Germinal center (tissue), 1 donor: Measurements from ENCODE around the gene PTPRC.

ENCODE experiments used
- DNase-seq: peaks from one replicate; pipeline ENCODE4 v3.0.0; 2012; ENCODE audit warnings: mixed read lengths, low spot score

The PTPRC gene

DNA sequence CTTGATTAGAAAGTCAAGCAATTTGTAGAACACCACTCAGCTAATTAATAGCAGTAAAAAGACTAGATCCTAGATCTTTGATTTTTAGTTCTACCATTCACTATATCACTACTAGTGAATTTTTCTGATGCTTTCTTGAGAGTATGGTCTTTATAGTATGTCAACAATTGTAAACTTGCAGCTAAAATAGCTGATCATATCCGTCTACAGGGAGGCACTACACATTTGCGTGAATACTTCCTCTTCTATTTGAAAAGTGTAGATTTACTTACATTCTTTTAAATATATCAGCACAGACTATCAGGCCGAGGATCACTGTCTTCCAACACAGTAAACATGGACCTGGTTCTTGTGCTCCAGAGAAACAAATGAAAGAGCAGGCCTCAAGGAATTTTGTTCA lies 18.6 kb upstream of the PTPRC start:
- no peak for DNase-seq

- peak; percentile 66 for DNase-seq
Observed at GRCh38 chr1:198620951-198621824, 17.7 kb upstream of the PTPRC start.

GRCh38 chr1:198622001-198622400 lies 16.8 kb upstream of the PTPRC start:
- no peak for DNase-seq

DNA sequence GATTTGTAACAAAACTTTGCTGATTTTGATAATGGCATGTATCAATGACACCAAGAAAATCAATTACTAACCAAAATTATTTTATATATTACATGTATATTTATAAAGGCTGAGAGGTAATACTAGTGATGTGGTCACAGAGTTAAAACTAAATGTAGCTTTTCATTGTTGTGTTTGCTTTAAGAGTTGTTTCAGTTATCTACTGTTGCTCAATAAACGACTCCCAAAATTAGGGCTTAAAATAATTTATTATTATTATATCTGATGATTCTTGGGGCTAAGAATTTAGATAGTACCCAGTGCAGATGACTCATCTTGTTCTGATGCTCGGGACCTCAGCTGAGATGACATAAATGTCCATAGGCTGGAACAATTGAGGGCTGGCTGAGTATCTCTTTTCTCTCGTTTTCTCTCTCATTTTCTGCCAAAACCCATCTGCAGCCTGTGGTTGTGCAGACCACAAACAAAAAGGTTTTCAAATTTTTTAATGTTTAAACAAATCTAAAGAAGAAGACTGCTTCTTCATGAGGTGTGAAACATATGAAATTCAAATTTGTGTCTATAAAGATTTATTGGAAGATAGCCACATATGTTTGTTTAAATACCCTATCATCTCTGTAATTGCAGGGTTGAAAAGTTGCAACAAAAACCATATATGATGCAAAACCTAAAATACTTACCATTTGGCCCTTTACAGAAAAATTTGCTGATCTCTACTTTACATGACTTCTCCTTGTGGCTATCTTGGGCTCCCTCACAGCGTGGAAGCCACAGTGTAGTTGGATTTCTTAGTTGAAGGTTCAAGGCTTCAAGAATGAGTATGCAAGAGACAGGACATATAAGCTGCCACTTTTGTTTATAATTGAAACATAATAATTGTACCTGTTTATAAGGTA lies 14.8 kb upstream of the PTPRC start:
- DNase-seq, result no peak

- DNase-seq, result no peak
Observed at GRCh38 chr1:198624648-198624980, 14.2 kb upstream of the PTPRC start.

GRCh38 chr1:198627436-198628066 lies 11.3 kb upstream of the PTPRC start:
- no peak for DNase-seq

GRCh38 chr1:198628067-198628455 lies 10.8 kb upstream of the PTPRC start:
- DNase-seq, result no peak

- DNase-seq, result no peak
Observed at GRCh38 chr1:198629610-198630009, 9.2 kb upstream of the PTPRC start.

- DNase-seq, result no peak
Observed at GRCh38 chr1:198630863-198631262, 8.0 kb upstream of the PTPRC start.

GRCh38 chr1:198631292-198631691 lies 7.5 kb upstream of the PTPRC start:
- no peak for DNase-seq

- DNase-seq, result no peak
Observed at GRCh38 chr1:198632007-198632406, 6.8 kb upstream of the PTPRC start.

DNA sequence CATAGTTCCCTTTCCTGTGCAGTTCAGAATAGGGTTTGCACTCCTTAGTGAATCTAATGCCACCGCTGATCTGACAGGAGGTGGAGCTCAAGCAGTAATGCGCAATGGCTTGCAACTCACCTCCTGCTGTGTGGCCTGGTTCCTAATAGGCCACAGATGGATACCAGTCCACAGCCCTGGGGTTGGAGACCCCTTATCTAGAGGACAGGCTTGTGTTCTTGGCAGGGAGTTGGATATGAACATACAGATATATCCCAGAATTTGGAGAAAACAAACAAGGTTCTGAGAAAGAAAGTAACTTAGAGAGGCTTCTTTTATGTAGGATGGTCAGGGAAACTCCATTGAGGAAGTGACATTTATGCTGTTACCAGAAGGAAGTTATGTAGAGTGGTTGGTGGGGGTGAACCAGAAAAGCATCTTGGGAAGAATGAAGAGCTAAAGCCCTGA lies 5.1 kb upstream of the PTPRC start:
- no peak for DNase-seq

GRCh38 chr1:198635964-198636363 lies 2.9 kb upstream of the PTPRC start:
- DNase-seq, result no peak

- no peak for DNase-seq
Observed at GRCh38 chr1:198636391-198636790, 2.4 kb upstream of the PTPRC start.

DNA sequence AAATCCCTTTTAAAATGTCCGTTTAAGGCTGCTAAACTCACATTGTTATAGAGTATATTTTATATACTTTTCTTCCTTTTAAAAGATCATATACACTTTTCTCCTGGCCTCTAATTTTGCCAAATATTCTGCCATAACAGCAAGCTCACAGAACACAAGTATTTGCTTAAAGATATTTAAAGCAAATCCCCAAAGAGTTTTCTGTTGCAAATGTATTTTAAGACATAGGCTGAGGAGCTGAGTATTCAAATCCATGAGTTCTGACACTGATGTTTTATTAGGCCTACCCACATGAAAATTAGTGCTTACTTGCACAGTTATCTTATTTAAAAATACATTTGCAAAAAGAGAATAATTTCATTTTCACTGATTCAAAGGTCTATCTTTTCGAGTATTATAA lies 1.7 kb upstream of the PTPRC start:
- DNase-seq, result no peak

- DNase-seq, result no peak
Observed at GRCh38 chr1:198637916-198638437, 863 bp upstream of the PTPRC start.

DNA sequence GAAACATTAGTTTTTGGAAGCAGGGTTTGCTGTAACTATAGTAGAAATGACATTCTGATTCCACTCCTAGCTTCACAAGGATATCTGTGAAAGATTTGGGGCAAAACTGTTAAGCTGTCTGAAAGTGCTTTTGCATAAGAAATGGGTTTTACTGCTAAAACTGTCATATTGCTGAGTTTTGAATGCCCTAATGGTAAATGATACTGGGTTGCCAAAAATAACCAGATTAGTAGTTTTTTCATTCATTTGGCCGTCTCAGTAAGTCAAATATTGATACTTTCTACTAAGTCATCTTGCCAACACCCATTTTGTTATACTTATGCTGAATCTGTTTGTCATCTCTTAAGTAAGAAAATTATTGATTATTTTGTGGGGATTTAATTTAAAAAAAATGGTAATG lies 399 bp upstream of the PTPRC start:
- no peak for DNase-seq

DNA sequence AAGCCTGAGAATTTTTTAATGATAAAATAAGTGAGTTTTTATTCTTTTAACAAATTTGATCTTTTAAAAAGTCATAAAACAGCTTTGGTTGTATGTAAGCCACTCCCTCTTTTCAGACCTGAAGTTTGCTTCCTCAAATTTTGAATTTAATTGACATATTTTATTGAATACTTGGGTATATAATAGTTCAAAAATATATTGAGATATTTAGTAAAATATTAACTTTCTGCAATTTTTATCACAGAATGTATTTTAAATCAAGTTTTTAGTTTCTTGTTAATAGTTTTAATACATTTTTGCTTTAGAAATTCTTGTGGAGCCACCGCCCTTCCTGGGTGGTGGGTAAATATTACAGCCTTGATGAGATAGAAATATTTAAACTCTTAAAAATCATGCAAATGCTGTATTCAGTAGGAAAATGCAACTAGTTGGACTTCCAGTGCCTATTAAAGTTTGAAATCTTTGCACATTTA lies 867 bp downstream of the PTPRC start:
- no peak for DNase-seq

DNA sequence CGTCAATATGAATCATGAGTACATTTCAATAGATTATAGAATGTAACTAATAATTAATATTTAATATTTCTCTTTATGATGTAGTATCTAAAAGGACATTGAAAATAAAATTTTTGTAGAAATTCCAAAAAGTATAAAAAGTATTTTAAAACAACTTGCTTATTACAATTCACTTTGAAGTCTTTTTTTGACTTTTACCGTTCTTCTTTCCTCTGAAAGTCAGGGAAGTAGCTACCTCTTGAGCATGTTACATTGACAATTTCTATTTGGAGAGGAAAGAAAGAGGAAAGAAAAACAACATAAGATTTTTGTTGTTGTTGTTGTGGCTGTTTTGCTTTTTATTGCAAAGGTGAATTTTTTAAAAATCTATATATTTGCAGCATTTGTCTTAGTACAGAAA lies 1.3 kb downstream of the PTPRC start:
- no peak for DNase-seq

- no peak for DNase-seq
Observed at GRCh38 chr1:198641501-198641900, 2.7 kb downstream of the PTPRC start.

DNA sequence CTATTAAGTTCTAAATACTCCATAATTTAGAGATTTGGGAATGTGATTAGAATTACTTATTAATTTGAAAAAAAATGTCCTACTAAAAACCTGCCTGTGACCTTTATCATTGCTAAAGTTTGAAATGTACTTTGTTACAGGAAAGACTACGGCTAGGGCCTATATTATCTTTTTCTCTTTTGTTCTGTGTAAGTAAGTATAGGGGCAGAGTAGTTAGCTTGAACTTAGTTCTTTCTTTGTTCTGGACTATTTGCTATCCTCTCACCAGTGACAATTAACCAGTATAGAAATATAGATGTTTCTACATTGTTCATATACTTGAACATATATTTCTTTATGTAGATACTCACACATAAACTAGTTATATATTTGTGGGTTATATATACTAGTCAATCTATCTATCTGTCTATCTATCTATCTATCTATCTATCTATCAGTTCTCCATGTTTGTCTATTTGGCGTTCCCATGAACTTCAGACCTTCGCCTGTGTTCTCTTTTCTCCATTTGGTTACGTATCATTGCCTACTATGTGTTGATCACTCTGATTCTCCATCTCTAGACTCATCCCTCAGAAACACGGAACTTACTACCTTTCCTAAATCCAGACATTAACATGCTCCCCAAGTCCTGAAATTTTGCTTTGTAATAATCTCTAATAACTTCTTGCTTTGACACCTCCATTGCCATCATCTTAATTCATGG lies 3.3 kb downstream of the PTPRC start:
- no peak for DNase-seq

GRCh38 chr1:198642983-198643382 lies 4.1 kb downstream of the PTPRC start:
- DNase-seq, result no peak
